SK-N-SH (cell line): ENCODE data around the gene HDAC4.

Experiments
- CTCF ChIP-seq: fragments of 200-600 bp; sonication (generic); IDR thresholded peaks from 2 replicates; pipeline ENCODE4 v1.6.1; 2017; ENCODE audit warnings: antibody characterized with exemption, mild to moderate bottlenecking, moderate library complexity
- GATA2 ChIP-seq: sonication (generic); formaldehyde crosslinking; IDR thresholded peaks from 2 replicates; pipeline ENCODE4 v1.5.0; 2020; ENCODE audit warnings: mild to moderate bottlenecking, missing genetic modification reagents
- MAX ChIP-seq: IDR thresholded peaks from 2 replicates; pipeline ENCODE4 v1.4.0; 2012; ENCODE audit warnings: low read depth

GRCh38 chr2:239233576-239233975, 167.2 kb downstream of the HDAC4 start:
- TF ChIP-seq CTCF = no peak
- TF ChIP-seq MAX = no peak
- TF ChIP-seq GATA2 (CRISPR knock-in tag) = no peak
